ENCODE data around the gene SPDYC. TPM values are rescaled to one million over a fixed set of nuclear protein-coding genes. Genes with fewer than 3 reads are reported as not detected.

Gene SPDYC, protein sequence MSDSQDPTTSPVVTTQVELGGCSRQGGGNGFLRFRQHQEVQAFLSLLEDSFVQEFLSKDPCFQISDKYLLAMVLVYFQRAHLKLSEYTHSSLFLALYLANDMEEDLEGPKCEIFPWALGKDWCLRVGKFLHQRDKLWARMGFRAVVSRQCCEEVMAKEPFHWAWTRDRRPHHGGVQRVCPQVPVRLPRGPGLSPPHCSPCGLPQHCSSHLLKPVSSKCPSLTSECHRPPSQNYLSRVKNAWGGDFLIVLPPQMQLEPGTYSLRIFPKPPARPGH
- total RNA-seq: not detected
- long read RNA-seq: 0 reads

DNA sequence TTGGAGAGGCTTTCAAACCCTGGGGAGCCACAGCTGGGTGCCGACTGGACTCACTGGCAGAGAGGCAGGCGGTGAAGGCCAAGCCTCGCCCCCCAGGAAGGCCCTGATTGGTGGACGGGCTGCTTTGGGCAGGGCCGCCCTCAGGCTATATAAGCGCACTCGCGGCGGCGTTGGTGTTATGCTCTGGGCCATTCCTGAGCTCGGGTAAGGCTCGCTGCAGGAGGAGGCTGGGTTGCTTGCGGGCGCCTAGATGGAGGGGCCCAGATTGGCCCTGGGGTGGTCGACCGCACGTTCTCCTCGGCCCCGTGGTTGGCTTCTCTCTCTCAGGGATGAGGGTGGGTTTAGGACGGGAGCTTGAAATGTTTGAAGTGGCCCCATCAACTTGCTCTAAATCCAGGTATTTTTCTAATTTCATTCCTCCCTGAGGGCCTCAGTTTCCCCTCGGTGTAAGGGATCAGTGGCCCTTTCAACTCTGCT, at the start of gene SPDYC:
SPDYC (plus strand) TSS at position 176 of the 477 bp plus-strand sequence. CDS start 1,125 bp downstream, outside the sequence.
- ATAC-seq: peak in 1 of 2 donors; percentile 14
- intact Hi-C loops (cut with DNase I): no loop called here
- H3K9me3 ChIP-seq: no peaks in the 10 kb centered on the region
- TF ChIP-seq, protein P1, sequence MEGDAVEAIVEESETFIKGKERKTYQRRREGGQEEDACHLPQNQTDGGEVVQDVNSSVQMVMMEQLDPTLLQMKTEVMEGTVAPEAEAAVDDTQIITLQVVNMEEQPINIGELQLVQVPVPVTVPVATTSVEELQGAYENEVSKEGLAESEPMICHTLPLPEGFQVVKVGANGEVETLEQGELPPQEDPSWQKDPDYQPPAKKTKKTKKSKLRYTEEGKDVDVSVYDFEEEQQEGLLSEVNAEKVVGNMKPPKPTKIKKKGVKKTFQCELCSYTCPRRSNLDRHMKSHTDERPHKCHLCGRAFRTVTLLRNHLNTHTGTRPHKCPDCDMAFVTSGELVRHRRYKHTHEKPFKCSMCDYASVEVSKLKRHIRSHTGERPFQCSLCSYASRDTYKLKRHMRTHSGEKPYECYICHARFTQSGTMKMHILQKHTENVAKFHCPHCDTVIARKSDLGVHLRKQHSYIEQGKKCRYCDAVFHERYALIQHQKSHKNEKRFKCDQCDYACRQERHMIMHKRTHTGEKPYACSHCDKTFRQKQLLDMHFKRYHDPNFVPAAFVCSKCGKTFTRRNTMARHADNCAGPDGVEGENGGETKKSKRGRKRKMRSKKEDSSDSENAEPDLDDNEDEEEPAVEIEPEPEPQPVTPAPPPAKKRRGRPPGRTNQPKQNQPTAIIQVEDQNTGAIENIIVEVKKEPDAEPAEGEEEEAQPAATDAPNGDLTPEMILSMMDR (IDR thresholded peaks at IDR 0.05): no peak
- no peaks in the 10 kb centered on the region for H3K4me1 ChIP-seq
- H3K27ac ChIP-seq: no peak within 1 kb of the TSS
- H3K4me3 ChIP-seq: no peak within 1 kb of the TSS
- H3K27me3 ChIP-seq (ENCODE audit: low read depth): no peaks in the 10 kb centered on the region
- no peaks in the 10 kb centered on the region for H3K36me3 ChIP-seq
- no peak for DNase-seq

DNA sequence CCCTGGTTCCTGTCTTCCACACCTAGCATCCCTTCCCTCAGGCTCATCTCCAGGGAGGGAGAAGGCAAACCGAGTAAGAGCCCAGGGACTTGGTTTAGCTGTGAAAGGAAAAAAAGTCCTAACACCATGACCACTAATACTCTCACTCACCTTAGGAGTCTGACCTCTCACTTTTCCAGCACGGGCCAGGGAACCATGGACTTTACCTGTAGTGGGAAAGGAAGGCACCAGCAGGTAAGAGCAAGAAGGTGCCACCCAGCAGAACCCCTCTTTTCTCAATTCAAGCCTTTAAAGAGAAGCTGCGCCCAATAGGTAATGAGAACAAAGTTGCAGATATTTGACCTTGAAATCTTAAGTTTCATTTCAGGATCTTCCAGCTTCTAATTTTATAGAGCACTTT, 49.2 kb upstream of the SPDYC start:
- peaks cover 43% of the 10 kb centered on the region for H3K4me1 ChIP-seq

DNA sequence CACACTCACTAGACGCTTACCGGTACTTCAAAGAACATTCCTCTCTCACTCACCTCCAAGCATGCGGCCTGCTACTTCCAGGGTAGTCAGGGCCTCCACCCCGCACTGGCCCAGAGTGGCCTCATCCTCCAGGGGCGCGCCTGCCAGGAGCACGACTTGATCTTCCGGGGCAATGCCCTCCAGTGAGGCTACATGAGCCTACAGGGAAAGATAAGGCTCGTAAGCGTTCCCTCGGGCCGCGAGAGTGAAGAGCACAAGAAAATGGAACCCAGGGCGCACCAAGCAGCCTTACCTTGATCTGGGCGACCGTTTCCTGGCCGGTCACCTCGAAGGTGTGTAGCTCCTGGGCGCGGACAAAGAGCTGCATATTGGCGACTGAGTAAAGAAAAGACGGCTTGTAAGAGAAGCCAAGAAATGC, 48.6 kb upstream of the SPDYC start:
- ATAC-seq: no peak
- intact Hi-C loops (cut with DNase I): no loop called here
- peak overlapping the region; percentile 84 for H3K4me3 ChIP-seq
- no peaks in the 10 kb centered on the region for H3K9me3 ChIP-seq
- H3K27ac ChIP-seq: peak overlapping the region; percentile 95
- peaks cover 60% of the 10 kb centered on the region for H3K36me3 ChIP-seq
- DNase-seq: no peak
- peaks cover 37% of the 10 kb centered on the region for H3K4me1 ChIP-seq
- H3K27me3 ChIP-seq (ENCODE audit: low read depth): no peaks in the 10 kb centered on the region
- TF ChIP-seq, protein P1 (IDR thresholded peaks at IDR 0.05): no peak

More for the DNA sequence above, 49.2 kb upstream of the SPDYC start:
- TF ChIP-seq, protein P1 (IDR thresholded peaks at IDR 0.05): no peak
- H3K4me3 ChIP-seq: peak overlapping the region; percentile 84
- H3K27me3 ChIP-seq (ENCODE audit: low read depth): no peaks in the 10 kb centered on the region
- H3K27ac ChIP-seq: peak overlapping the region; percentile 95
- DNase-seq (no peak), ATAC-seq (no peak)
- no peaks in the 10 kb centered on the region for H3K9me3 ChIP-seq
- H3K36me3 ChIP-seq: peaks cover 60% of the 10 kb centered on the region
- intact Hi-C loops (cut with DNase I): no loop called here

DNA sequence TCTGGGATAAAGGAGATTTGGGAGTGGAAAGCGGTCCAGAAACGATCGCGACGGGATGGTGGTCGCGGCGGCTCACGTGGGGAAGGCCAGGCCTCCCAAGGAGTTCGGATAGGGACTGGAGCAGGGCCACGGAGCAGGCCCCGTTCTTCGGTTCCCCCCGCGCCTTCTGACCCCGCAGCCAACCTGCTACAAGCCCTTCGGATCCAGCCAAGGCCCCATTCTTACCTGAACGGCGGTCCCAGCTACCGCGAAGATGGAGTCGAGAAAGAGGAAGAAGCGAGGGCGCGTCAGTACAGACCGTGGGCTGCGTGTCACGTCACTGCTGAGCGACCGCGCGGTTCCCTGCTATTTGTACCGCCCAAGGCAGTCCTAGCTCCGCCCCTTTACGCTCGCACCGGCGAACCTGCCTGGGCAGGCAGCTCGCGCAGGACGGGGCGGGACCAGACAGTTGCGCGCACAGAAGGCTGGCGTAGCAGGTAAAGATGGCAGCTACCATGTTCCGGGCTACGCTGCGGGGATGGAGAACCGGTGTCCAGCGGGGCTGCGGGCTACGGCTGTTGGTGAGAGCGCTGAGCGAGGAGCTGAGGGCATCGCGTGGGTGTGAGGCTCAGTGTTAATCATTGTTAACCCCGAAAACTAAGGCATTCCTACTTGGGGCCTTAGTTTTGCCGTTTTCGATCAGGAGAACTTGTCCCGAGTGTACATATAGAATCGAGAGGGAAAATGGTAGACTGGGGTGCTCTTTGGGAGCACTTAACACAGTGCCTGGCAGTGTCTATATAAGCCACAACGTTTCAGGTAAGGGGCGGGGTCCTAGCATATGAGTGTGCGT, 48.0 kb upstream of the SPDYC start, which contains the start of the genes FAU and MRPL49:
FAU (minus strand) TSS at position 270 of the 832 bp plus-strand sequence. CDS start 321 bp downstream, outside the sequence.
MRPL49 (plus strand) TSS at position 457 of the 832 bp plus-strand sequence; CDS start at position 483, 26 bp downstream.
- Histone ChIP-seq H3K4me1 (peaks cover 30% of the 10 kb centered on the region), H3K27me3 (ENCODE audit: low read depth) (no peaks in the 10 kb centered on the region), H3K36me3 (peaks cover 65% of the 10 kb centered on the region), H3K27ac (peak within 1 kb of the TSS; percentile 95), H3K4me3 (peak within 1 kb of the TSS; percentile 84), H3K9me3 (no peaks in the 10 kb centered on the region)
- DNase-seq (peak; percentile 100), ATAC-seq (peak; percentile 92 to 93)
- TF ChIP-seq, protein P1 (IDR thresholded peaks at IDR 0.05): no peak
- intact Hi-C loops (cut with DNase I): no loop called here

DNA sequence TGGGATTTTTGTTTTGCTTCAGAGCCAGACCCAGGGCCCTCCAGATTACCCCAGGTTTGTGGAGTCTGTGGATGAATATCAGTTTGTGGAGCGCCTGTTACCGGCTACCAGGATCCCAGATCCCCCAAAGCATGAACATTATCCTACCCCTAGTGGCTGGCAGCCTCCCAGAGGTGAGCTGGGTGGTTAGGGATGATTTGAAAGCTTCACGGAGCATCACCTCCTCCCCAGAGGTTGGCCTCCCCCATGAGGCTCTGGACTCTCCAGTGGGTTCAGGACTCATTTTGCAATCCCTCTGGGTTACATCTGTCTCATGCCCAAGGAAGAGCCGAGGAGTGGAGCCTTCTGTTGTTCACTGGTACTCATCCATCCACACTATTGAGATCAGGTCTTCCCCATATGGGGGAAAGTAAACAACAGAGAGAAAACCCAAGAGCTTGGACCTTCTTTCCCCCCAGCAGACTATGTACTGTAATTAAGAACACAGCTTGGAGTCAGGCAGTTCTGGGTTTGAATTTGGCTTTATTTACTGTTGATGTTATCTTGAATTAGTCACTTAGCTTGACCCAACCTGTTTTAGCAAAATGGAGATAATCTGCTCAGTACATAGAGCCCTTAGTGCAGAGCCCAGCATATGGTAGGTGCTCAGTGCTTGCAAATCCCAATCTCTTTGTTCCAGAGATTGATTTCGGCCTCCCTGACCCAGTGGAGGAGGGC, 45.4 kb upstream of the SPDYC start:
- TF ChIP-seq, protein P1 (IDR thresholded peaks at IDR 0.05): no peak
- Histone ChIP-seq H3K9me3 (no peaks in the 10 kb centered on the region), H3K4me1 (peaks cover 30% of the 10 kb centered on the region), H3K4me3 (no peak overlapping the region), H3K27ac (no peak overlapping the region), H3K27me3 (ENCODE audit: low read depth) (no peaks in the 10 kb centered on the region), H3K36me3 (peaks cover 72% of the 10 kb centered on the region)
- DNase-seq (no peak), ATAC-seq (no peak)
- intact Hi-C loops (cut with DNase I): no loop called here
